ENCODE results near the gene FBXL15.
"Not testable (repeated sequence)": the region's sequence is repeated elsewhere in the genome, so short reads cannot be mapped to it uniquely, and the experiment has no call there.

Gene FBXL15

GRCh38 chr10:102431452-102432124, 11.0 kb downstream of the FBXL15 start:
- DNase-seq (ENCODE audit: low read depth), result no peak

GRCh38 chr10:102432162-102432950, 11.7 kb downstream of the FBXL15 start, which contains the start of gene CUEDC2:
TSS of gene CUEDC2 (minus strand) at chr10:102432574. CDS start at chr10:102425188, 7,386 bp downstream.
- peak; percentile 92 for DNase-seq (ENCODE audit: low read depth)

GRCh38 chr10:102433619-102434046, 13.0 kb downstream of the FBXL15 start:
- no peak for DNase-seq (ENCODE audit: low read depth)

GRCh38 chr10:102434394-102435132, 13.9 kb downstream of the FBXL15 start:
- DNase-seq (ENCODE audit: low read depth), result no peak

- DNase-seq (ENCODE audit: low read depth), result no peak
Measured at GRCh38 chr10:102435133-102435497, 14.5 kb downstream of the FBXL15 start.

- no peak for DNase-seq (ENCODE audit: low read depth)
Measured at GRCh38 chr10:102435529-102436233, 15.0 kb downstream of the FBXL15 start.

GRCh38 chr10:102436312-102436711, 15.7 kb downstream of the FBXL15 start:
- DNase-seq (ENCODE audit: low read depth), result no peak

DNA sequence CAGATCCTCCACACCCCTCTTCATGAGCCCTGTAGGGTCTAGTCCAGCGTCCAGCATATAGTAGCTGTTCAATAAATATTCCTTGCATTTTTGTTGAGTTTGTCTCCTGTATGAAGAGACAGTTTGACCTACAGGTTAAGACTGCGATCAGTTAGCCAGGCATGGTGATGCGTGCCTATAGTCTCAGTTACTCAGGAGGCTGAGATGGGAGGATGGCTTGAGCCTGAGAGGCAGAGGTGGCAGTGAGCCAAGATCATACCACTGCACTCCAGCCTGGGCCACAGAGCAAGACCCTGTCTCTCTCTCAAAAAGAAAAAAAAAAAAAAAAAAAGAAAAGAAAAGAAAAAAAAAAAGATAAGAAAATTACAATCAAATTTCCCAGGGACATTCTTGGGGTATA, 16.9 kb downstream of the FBXL15 start:
- DNase-seq (ENCODE audit: low read depth), result no peak

DNA sequence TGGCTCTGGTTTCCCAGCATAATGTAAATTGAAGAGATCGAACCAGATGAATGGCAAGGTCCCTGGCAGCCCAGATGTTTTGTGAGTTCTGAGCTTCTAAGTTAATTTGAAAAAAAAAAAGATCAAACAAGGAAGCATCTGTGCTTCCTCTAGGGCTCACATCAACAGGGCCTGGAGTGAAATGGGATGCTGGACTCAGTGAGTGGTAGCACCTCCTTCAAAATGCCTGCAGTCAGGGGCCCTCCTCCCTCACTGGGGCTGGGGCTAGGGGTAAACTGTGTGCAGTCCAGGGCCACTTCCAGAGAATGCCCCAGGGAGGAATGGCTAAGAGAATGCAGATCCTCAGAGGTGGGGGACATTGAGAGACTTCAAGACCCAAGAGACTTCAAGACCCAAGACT, 17.7 kb downstream of the FBXL15 start:
- no peak for DNase-seq (ENCODE audit: low read depth)

DNA sequence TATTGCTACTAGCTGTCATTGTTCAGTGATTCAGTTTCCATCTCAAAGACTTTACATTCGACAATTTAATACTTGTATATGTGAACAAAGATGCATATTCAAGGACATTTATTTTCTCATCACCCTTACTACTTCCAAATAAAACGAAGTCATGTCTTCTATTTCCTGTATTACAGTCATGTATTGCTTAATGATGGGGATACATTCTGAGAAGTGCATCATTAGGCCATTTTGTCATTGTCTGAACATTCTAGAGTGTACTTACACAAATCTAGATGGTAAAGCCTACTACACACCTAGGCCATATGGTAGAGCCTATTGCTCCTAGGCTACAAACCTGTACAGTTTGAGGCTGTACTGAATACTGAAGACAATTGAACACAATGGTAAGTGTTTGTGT, 24.2 kb downstream of the FBXL15 start:
- no peak for DNase-seq (ENCODE audit: low read depth)

DNA sequence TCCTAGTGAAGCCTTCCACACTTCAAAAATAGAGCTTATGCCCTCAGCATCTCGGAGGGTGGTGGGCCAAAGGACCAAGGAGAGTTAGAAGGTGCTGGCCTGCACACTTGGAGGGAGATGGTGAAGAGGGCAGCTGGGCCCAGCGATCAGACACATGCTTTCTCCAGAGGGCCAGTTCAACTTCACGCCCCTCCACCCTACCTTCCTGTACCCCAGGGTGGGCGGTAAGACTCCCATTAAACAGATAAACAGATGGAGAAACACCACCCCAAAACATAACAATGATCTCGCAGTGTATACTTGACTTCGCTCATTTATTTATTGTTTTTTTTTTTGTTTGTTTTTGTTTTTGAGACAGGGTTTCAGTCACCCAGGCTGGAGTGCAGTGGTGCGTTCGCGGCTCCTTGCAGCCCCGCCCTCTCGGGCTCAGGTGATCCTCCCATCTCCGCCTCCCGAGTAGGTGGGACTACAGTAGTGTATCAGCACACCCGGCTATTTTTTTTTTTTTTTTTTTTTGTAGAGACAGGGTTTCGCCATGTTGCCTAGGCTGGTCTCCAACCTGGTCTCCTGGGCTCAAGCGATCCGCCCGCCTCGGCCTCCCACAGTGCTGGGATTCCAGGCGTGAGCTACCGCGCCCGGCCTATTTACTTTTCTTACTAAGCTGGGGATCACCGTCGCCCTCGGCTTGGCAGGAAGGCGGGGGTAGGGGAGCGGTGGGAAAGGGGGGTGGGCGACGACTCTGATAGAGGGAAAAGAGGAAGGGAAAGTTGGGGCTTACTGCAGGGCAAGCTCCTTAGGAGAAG, 28.9 kb downstream of the FBXL15 start:
- peak; percentile 73 for DNase-seq (ENCODE audit: low read depth)

DNA sequence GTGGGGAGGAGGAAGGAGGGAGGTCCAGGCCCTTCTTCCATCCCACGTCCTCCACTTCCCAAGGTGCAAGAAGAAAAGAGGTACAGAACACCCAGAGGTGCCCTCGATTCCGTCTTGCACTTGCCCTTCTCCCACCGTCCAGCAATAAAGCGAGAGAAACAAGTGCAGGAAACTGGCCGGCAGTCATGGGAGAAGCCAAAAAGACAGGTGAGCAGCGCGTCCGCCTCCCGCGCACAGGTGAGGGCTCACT, 29.4 kb downstream of the FBXL15 start:
- no peak for DNase-seq (ENCODE audit: low read depth)

DNA sequence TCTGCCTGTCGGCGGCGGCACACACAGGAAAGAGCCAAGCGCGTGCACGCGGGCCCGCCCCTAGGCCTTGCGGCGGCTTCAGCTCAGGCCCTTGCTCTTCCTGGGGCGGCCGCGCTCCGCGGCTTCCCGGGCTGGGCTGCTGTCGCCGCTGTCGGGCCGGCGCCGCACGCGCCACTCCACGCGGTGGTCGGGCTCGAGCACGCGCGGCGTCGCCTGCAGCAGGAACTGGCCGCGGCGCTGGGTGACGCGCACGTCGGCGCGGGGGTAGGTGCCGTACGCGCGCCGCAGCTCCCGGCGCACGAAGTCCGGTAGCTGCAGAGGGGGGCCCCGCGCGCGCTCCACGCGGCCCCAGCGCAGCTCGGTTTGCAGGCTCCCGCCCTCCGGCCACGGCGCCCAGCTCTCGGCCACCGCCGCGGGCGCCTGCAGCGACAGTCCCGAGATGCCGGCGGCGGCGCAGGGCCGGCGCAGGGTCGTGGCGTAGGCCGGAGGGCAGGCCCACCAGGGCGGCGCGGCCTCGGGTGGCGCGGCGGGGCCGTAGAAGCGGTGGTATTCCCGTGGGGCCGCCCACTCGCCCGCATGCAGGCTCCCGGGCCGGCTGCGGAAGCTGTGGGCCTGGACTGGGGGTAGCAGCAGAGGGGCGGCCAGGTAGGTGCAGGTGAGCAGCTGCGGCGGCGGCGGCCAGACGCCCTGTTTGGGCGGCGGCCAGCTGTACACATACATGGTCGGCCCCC, 29.9 kb downstream of the FBXL15 start:
- DNase-seq (ENCODE audit: low read depth), result peak; percentile 75

DNA sequence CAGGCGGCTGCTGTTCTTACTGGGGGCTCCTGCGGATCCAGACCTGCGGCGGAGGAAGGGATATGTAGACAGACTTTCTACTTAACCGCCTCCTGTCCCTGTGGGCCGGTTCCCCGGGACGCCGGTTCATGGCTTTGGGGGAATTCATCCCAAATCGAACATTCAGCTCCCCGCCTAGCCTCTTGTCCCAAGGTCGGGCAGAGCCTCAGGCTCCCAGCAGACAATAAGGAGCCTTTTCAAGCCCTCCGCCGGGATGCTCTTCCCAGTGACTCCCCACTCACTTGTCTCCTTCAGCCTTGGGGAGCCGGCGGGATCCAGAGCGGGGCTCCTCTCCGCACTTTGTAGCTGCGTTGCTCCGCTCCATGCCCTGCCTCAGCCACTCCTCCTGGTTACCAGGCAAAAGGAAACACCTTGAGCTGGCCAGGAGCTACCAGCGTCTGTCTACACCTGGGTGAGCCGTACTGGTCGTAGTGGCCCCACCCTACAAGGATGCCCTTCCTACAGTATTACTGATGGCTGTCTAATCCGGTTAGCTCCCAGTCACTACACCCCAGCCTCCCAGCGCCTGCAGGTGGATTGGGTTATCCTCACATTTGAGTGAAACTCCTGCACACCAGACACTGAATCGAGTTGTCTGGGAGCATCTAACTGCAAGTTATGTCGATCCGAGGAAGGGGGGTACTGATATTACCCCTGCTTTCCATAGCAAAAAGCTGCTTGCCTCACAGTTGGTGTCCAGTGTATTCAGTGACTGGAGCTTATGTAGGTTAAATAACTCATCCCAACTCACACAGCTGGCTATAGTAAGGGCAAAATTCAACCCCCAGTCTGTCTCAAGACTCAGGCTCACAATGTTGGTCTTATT, 30.7 kb downstream of the FBXL15 start, which contains the start of gene C10orf95:
C10orf95 (minus strand) TSS at position 439 of the 865 bp plus-strand sequence. CDS start 450 bp downstream, outside the sequence.
- DNase-seq (ENCODE audit: low read depth), result no peak

- no peak for DNase-seq (ENCODE audit: low read depth)
Measured at GRCh38 chr10:102452672-102453340, 32.2 kb downstream of the FBXL15 start.

DNA sequence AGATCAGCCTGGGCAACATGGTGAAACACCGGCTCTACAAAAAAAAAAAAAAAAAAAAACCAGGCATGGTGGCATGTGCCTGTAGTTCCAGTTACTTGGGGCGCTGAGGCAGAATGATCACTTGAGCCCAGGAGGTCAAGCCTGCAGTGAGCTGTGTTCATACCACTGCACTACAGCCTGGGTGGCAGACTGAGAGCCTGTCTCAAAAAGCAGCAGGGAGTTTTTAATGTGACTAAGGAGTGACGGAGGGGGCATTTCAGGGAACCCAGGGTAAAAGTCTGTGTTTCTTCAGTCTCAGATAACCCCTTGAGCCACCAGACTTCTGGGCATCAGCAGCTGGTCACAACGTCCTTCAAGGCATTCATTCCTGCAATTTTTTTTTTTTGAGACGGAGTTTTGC, 32.9 kb downstream of the FBXL15 start:
- no peak for DNase-seq (ENCODE audit: low read depth)

GRCh38 chr10:102454662-102455487, 34.2 kb downstream of the FBXL15 start:
- DNase-seq (ENCODE audit: low read depth), result not testable (repeated sequence)

DNA sequence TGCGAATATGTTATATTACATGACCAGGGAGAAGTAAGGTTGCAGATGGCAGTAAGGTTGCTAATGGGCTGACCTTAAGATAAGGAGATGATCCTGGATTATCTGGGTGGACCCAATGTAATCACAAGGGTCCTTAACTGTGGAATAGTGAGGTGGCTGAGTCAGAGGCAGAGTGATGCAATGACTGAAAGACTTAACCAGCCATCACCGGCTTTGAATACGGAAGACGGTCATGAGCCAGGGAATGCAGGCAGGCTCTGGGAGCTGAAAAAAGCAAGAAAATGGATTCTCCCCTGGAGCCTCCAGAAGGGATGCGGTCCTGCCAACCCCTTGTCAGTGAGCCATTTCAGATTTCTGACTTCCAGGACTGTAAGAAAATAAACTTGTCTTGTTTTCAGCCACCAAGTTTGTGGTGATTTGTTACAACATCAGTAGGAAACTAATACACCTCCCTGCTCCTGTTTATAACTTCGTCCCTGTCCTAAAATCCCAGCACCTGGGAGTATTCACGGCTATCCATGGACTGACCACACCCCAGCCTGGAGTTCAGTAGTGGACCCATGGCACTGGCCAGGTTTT, 35.3 kb downstream of the FBXL15 start:
- DNase-seq (ENCODE audit: low read depth), result no peak
